ENCODE data around the gene RPS6KA5.
"Not testable (repeated sequence)": the region's sequence is repeated elsewhere in the genome, so short reads cannot be mapped to it uniquely, and the experiment has no call there.

Gene RPS6KA5

DNA sequence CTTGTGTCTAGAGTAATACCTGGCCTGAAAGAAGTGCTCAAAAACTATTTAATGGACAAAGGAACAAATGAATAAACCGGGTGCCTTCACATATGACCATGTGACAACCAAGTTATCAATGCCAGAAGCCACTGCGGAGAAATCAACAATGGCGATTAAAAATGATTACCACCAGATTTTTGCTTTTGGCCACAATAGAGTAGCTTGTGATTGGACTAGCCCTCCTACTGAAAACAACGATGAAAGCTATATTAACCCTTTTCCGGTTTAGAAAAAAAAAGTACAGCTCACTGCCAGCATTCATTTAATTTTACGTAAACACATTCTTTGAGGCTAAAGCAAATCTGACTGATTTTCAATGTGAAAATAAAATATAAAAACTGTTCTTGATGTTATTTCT lies 202.6 kb downstream of the RPS6KA5 start:
- ATAC-seq (ENCODE audit: insufficient read depth, low read depth) (no peak), DNase-seq (no peak)
- Histone ChIP-seq H3K36me3 (ENCODE audit: insufficient read depth, low read length) (no peaks in the 10 kb centered on the region), H3K79me2 (ENCODE audit: insufficient read depth, low read length) (no peaks in the 10 kb centered on the region), H3K4me1 (ENCODE audit: insufficient read depth, low read length) (no peaks in the 10 kb centered on the region), H3K4me2 (ENCODE audit: insufficient read depth, low read length) (no peak overlapping the region), H3K27me3 (ENCODE audit: insufficient read depth, low read length, poor library complexity) (no peaks in the 10 kb centered on the region), H2AFZ (ENCODE audit: low read depth, low read length) (no peak overlapping the region), H3K4me3 (ENCODE audit: low read depth in 1 of 2, low read length in 2 of 2) (no peak overlapping the region), H3K9me3 (ENCODE audit: insufficient read depth, low read length, severe bottlenecking) (no peaks in the 10 kb centered on the region), H3K9ac (ENCODE audit: low read depth, low read length) (no peak overlapping the region), H3K27ac (ENCODE audit: low read length) (no peak overlapping the region), H4K20me1 (ENCODE audit: insufficient read depth, low read length) (no peaks in the 10 kb centered on the region)
- TF ChIP-seq, protein P1, sequence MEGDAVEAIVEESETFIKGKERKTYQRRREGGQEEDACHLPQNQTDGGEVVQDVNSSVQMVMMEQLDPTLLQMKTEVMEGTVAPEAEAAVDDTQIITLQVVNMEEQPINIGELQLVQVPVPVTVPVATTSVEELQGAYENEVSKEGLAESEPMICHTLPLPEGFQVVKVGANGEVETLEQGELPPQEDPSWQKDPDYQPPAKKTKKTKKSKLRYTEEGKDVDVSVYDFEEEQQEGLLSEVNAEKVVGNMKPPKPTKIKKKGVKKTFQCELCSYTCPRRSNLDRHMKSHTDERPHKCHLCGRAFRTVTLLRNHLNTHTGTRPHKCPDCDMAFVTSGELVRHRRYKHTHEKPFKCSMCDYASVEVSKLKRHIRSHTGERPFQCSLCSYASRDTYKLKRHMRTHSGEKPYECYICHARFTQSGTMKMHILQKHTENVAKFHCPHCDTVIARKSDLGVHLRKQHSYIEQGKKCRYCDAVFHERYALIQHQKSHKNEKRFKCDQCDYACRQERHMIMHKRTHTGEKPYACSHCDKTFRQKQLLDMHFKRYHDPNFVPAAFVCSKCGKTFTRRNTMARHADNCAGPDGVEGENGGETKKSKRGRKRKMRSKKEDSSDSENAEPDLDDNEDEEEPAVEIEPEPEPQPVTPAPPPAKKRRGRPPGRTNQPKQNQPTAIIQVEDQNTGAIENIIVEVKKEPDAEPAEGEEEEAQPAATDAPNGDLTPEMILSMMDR (IDR thresholded peaks at IDR 0.05; ENCODE audit: borderline replicate concordance, extremely low read depth, low read length, poor library complexity, severe bottlenecking): no peak
- no peak for TF ChIP-seq EZH2 (IDR thresholded peaks at IDR 0.05; ENCODE audit: borderline replicate concordance, low read depth, low read length, severe bottlenecking)

DNA sequence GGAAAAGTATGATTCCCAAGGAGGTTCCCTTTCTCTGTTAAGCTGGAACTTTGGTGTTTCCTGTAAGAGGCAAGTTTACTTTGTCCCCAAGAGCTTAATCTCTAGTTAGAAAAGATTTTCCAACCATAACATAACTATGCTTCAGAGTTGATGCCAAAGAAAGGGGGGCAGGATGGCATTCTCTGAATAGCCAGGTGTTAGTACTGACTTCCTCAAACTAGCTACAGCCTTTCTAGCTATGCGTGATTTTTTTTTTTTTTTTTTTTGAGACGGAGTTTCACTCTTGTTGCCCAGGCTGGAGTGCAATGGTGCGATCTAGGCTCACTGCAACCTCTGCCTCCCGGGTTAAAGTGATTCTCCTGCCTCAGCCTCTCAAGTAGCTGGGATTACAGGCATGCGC lies 204.3 kb downstream of the RPS6KA5 start:
- not testable (repeated sequence) for H3K79me2 ChIP-seq (ENCODE audit: insufficient read depth, low read length); H3K36me3 ChIP-seq (ENCODE audit: insufficient read depth, low read length); DNase-seq; H3K27me3 ChIP-seq (ENCODE audit: insufficient read depth, low read length, poor library complexity); H3K9me3 ChIP-seq (ENCODE audit: insufficient read depth, low read length, severe bottlenecking); H3K9ac ChIP-seq (ENCODE audit: low read depth, low read length); H3K27ac ChIP-seq (ENCODE audit: low read length); ATAC-seq (ENCODE audit: insufficient read depth, low read depth); H2AFZ ChIP-seq (ENCODE audit: low read depth, low read length); H3K4me2 ChIP-seq (ENCODE audit: insufficient read depth, low read length); H4K20me1 ChIP-seq (ENCODE audit: insufficient read depth, low read length); H3K4me3 ChIP-seq (ENCODE audit: low read depth in 1 of 2, low read length in 2 of 2); H3K4me1 ChIP-seq (ENCODE audit: insufficient read depth, low read length)

DNA sequence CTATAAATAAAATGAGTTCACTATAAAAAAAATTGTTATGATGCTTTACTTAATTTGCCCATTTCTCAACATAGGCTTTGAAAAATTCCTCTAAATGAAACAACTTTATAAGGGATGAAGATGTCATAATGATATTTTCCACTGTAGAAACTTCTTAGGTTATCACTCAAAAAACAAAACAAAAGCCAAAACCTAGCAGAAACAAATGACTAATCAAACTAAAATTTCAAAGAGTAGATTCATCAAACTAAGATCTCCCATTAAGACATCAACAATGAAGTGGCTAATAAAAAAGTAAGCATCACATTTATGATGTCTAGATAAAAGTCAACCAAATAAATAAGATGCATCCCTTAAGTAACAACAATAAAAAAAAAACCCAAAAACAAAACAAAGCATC lies 207.3 kb downstream of the RPS6KA5 start:
- H3K9ac ChIP-seq (ENCODE audit: low read depth, low read length): no peak overlapping the region
- TF ChIP-seq, protein P1 (IDR thresholded peaks at IDR 0.05; ENCODE audit: borderline replicate concordance, extremely low read depth, low read length, poor library complexity, severe bottlenecking): no peak
- no peak for TF ChIP-seq EZH2 (IDR thresholded peaks at IDR 0.05; ENCODE audit: borderline replicate concordance, low read depth, low read length, severe bottlenecking)
- no peaks in the 10 kb centered on the region for H3K36me3 ChIP-seq (ENCODE audit: insufficient read depth, low read length)
- H3K4me2 ChIP-seq (ENCODE audit: insufficient read depth, low read length): no peak overlapping the region
- H3K4me1 ChIP-seq (ENCODE audit: insufficient read depth, low read length): no peaks in the 10 kb centered on the region
- no peak overlapping the region for H3K27ac ChIP-seq (ENCODE audit: low read length)
- DNase-seq (no peak), ATAC-seq (ENCODE audit: insufficient read depth, low read depth) (no peak)
- H3K27me3 ChIP-seq (ENCODE audit: insufficient read depth, low read length, poor library complexity): no peaks in the 10 kb centered on the region
- no peaks in the 10 kb centered on the region for H3K79me2 ChIP-seq (ENCODE audit: insufficient read depth, low read length)
- H2AFZ ChIP-seq (ENCODE audit: low read depth, low read length): no peak overlapping the region
- no peak overlapping the region for H3K4me3 ChIP-seq (ENCODE audit: low read depth in 1 of 2, low read length in 2 of 2)
- no peaks in the 10 kb centered on the region for H4K20me1 ChIP-seq (ENCODE audit: insufficient read depth, low read length)
- H3K9me3 ChIP-seq (ENCODE audit: insufficient read depth, low read length, severe bottlenecking): no peaks in the 10 kb centered on the region

DNA sequence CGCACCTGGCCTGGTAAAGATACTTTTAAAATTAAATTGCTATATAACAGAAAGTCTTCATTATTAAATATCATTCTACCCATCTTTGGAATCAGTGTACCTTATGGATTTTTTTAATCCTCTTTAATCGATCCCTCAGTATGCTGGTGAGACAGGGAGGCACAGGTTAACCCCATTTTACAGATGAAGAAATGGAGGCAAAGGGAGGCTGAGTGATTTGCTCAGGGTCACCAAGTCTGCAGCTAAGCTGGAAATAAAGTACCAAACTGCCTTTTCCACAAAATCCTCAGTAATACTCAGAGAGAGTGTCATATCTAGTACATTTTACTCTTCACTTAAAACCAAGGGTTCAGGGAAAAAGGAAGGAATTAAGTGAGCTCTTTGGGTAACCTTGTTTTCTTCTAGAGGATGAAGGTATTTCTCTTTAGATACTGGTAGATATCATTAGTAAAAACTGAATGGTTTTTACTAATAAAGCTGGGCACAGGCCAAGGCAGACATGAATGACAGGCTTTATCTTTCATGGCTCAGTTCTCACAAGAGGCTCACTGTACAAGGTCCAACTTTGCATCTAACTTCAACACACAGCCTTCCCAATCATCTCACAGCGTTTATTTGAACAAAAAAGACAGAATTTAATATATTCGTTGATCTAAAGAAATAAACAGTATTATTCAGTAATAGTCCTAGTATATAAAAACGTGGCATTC lies 209.0 kb downstream of the RPS6KA5 start:
- H3K27me3 ChIP-seq (ENCODE audit: insufficient read depth, low read length, poor library complexity): no peaks in the 10 kb centered on the region
- no peak overlapping the region for H3K4me3 ChIP-seq (ENCODE audit: low read depth in 1 of 2, low read length in 2 of 2)
- H3K79me2 ChIP-seq (ENCODE audit: insufficient read depth, low read length): no peaks in the 10 kb centered on the region
- no peaks in the 10 kb centered on the region for H4K20me1 ChIP-seq (ENCODE audit: insufficient read depth, low read length)
- no peak overlapping the region for H3K9ac ChIP-seq (ENCODE audit: low read depth, low read length)
- H3K4me2 ChIP-seq (ENCODE audit: insufficient read depth, low read length): no peak overlapping the region
- DNase-seq (no peak), ATAC-seq (ENCODE audit: insufficient read depth, low read depth) (no peak)
- H2AFZ ChIP-seq (ENCODE audit: low read depth, low read length): no peak overlapping the region
- no peak for TF ChIP-seq EZH2 (IDR thresholded peaks at IDR 0.05; ENCODE audit: borderline replicate concordance, low read depth, low read length, severe bottlenecking)
- TF ChIP-seq, protein P1 (IDR thresholded peaks at IDR 0.05; ENCODE audit: borderline replicate concordance, extremely low read depth, low read length, poor library complexity, severe bottlenecking): no peak
- H3K27ac ChIP-seq (ENCODE audit: low read length): no peak overlapping the region
- H3K4me1 ChIP-seq (ENCODE audit: insufficient read depth, low read length): no peaks in the 10 kb centered on the region
- no peaks in the 10 kb centered on the region for H3K9me3 ChIP-seq (ENCODE audit: insufficient read depth, low read length, severe bottlenecking)
- H3K36me3 ChIP-seq (ENCODE audit: insufficient read depth, low read length): no peaks in the 10 kb centered on the region
